Tibial artery (tissue), 4 donors: ENCODE data around the gene CAMTA1.

Experiments used
- DNase-seq, 2 donors: peaks; one replicate each; pipeline ENCODE4 v3.0.0-alpha.2; 2019
- H3K27ac ChIP-seq, 2 donors: fragments of 200-600 bp; sonication (generic) in 1 of 2; 1 replicate in 1 of 2; 2 replicates in 1 of 2; pipeline ENCODE4 v1.5.1; 2018 to 2019; ENCODE audit warnings: mild to moderate bottlenecking in 1 of 2
- H3K27me3 ChIP-seq, 2 donors: fragments of 200-600 bp; sonication (generic) in 1 of 2; one replicate each; pipeline versions ENCODE4 v1.5.1 to v1.6.0; 2016 to 2019
- H3K36me3 ChIP-seq, 3 donors: fragments of 200-600 bp; sonication (generic) in 2 of 3; one replicate each; pipeline ENCODE4 v1.5.1; 2016 to 2019; ENCODE audit warnings: mild to moderate bottlenecking in 2 of 3
- H3K4me1 ChIP-seq, 4 donors: fragments of 200-600 bp; sonication (generic) in 2 of 4; 1 replicate in 3 of 4; 2 replicates in 1 of 4; pipeline ENCODE4 v1.5.1; 2016 to 2019
- H3K4me3 ChIP-seq, 2 donors: fragments of 200-600 bp; sonication (generic) in 1 of 2; 1 replicate in 1 of 2; 2 replicates in 1 of 2; pipeline ENCODE4 v1.5.1; 2018 to 2019; ENCODE audit warnings: mild to moderate bottlenecking in 2 of 2
- H3K9me3 ChIP-seq, 3 donors: fragments of 200-600 bp; sonication (generic) in 1 of 3; one replicate each; pipeline ENCODE4 v1.5.1; 2016 to 2019
- CTCF ChIP-seq, 2 experiments: fragments of 200-600 bp in 1 of 2; fragments of 450-650 bp in 1 of 2; IDR thresholded peaks; one replicate each; pipeline ENCODE4 v1.5.1; 2017 to 2019; ENCODE audit warnings: antibody characterized with exemption in 2 of 2, mild to moderate bottlenecking in 1 of 2, moderate library complexity in 1 of 2
- intact Hi-C: fragments of 100-400 bp; cut with DNase I; formaldehyde crosslinking; loops from one replicate; pipeline ENCODE4 v1.15.0; 2023; ENCODE audit warnings: low total_unique reads

The CAMTA1 gene

GRCh38 chr1:6882414-6882813, 97.2 kb downstream of the CAMTA1 start:
- Histone ChIP-seq H3K36me3 (peaks cover 0 to 4% (median 0%) of the 10 kb centered on the region in 3 donors), H3K4me1 (peaks cover 0 to 5% (median 2%) of the 10 kb centered on the region in 4 donors), H3K27me3 (no peaks in the 10 kb centered on the region), H3K27ac (no peak overlapping the region), H3K9me3 (no peaks in the 10 kb centered on the region), H3K4me3 (no peak overlapping the region)
- no peak for TF ChIP-seq CTCF (IDR thresholded peaks at IDR 0.05)
- DNase-seq: no peak
- intact Hi-C loops: loop anchor here (10.0 kb wide), 1 partner anchor 158 kb away; no protein-coding TSS in a partner anchor

GRCh38 chr1:6884652-6885153, 99.4 kb downstream of the CAMTA1 start:
- Histone ChIP-seq H3K4me3 (no peak overlapping the region), H3K9me3 (no peaks in the 10 kb centered on the region), H3K27ac (no peak overlapping the region), H3K36me3 (no peaks in the 10 kb centered on the region), H3K4me1 (peaks cover 0 to 9% (median 3%) of the 10 kb centered on the region in 4 donors), H3K27me3 (no peaks in the 10 kb centered on the region)
- no peak for TF ChIP-seq CTCF (IDR thresholded peaks at IDR 0.05)
- no peak for DNase-seq
- intact Hi-C loops: loop anchor here (5.0 to 10.0 kb wide), 2 partner anchors 92 to 160 kb away; no protein-coding TSS in a partner anchor

- no peaks in the 10 kb centered on the region for H3K27me3 ChIP-seq
- no peak for TF ChIP-seq CTCF (IDR thresholded peaks at IDR 0.05)
- H3K4me1 ChIP-seq: peaks cover 0 to 16% (median 3%) of the 10 kb centered on the region in 4 donors
- intact Hi-C loops: loop anchor here (5.0 to 10.0 kb wide), 2 partner anchors 93 to 161 kb away; no protein-coding TSS in a partner anchor
- H3K27ac ChIP-seq: no peak overlapping the region
- H3K4me3 ChIP-seq: no peak overlapping the region
- H3K36me3 ChIP-seq: no peaks in the 10 kb centered on the region
- no peaks in the 10 kb centered on the region for H3K9me3 ChIP-seq
- no peak for DNase-seq
Observed at GRCh38 chr1:6885426-6885825, 100.2 kb downstream of the CAMTA1 start.

- H3K9me3 ChIP-seq: no peaks in the 10 kb centered on the region
- no peak for DNase-seq
- peaks cover 0 to 11% (median 0%) of the 10 kb centered on the region in 4 donors for H3K4me1 ChIP-seq
- intact Hi-C loops: loop anchor here (5.0 to 10.0 kb wide), 2 partner anchors 94 to 162 kb away; no protein-coding TSS in a partner anchor
- H3K27me3 ChIP-seq: no peaks in the 10 kb centered on the region
- no peak for TF ChIP-seq CTCF (IDR thresholded peaks at IDR 0.05)
- no peak overlapping the region for H3K27ac ChIP-seq
- H3K36me3 ChIP-seq: no peaks in the 10 kb centered on the region
- no peak overlapping the region for H3K4me3 ChIP-seq
Observed at GRCh38 chr1:6886523-6886922, 101.3 kb downstream of the CAMTA1 start.

GRCh38 chr1:6888268-6888667, 103.0 kb downstream of the CAMTA1 start:
- H3K27ac ChIP-seq: no peak overlapping the region
- no peak overlapping the region for H3K4me3 ChIP-seq
- no peaks in the 10 kb centered on the region for H3K9me3 ChIP-seq
- H3K4me1 ChIP-seq: peaks cover 0 to 11% (median 0%) of the 10 kb centered on the region in 4 donors
- no peaks in the 10 kb centered on the region for H3K36me3 ChIP-seq
- intact Hi-C loops: loop anchor here (5.0 to 10.0 kb wide), 2 partner anchors 96 to 163 kb away; no protein-coding TSS in a partner anchor
- DNase-seq: no peak
- no peak for TF ChIP-seq CTCF (IDR thresholded peaks at IDR 0.05)
- no peaks in the 10 kb centered on the region for H3K27me3 ChIP-seq
